ENCODE results near the gene NFXL1.

DNA sequence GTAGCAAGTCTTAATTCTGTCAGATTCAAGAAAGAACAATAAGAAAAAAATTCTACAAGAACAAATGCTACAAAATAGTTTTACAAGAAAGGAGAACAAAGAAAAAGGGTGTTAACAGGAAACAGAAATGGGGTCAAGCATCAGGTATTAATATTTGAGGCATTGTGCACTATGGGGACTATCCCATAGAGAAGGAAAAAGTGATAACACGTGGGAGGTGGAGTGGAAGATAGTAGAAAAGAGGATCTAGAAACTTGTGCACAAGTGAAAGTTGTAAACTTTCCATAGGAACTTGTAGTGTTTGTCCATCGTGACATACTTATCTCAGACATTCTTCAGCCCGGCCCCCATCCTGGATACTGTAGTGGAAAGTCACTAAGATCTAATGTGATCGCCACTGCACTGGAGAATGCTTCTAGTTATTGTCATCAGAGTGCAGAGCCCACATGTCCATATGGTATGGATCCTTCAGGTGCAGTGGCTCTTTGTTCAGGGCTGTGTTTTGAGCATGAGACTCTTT, 15.4 kb upstream of the NFXL1 start:
- TF ChIP-seq, protein P1, sequence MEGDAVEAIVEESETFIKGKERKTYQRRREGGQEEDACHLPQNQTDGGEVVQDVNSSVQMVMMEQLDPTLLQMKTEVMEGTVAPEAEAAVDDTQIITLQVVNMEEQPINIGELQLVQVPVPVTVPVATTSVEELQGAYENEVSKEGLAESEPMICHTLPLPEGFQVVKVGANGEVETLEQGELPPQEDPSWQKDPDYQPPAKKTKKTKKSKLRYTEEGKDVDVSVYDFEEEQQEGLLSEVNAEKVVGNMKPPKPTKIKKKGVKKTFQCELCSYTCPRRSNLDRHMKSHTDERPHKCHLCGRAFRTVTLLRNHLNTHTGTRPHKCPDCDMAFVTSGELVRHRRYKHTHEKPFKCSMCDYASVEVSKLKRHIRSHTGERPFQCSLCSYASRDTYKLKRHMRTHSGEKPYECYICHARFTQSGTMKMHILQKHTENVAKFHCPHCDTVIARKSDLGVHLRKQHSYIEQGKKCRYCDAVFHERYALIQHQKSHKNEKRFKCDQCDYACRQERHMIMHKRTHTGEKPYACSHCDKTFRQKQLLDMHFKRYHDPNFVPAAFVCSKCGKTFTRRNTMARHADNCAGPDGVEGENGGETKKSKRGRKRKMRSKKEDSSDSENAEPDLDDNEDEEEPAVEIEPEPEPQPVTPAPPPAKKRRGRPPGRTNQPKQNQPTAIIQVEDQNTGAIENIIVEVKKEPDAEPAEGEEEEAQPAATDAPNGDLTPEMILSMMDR (optimal IDR thresholded peaks at IDR 0.05 in 1 of 3, IDR thresholded peaks at IDR 0.05 in 1 of 3, conservative IDR thresholded peaks at IDR 0.05 in 1 of 3; ENCODE audit: extremely low read depth in 1 of 3, insufficient read depth in 2 of 3, low read length in 3 of 3) = no peak
- no peak for TF ChIP-seq EZH2 (IDR thresholded peaks at IDR 0.05; ENCODE audit: low read length)
